ENCODE measurements around the gene ATP10A. TPM values are rescaled to one million over a fixed set of nuclear protein-coding genes. Genes with fewer than 3 reads are reported as not detected.

ATP10A gene
- total and polyA plus RNA-seq, 8 donors: 0.04 to 1.2 (median 0.41) TPM

DNA sequence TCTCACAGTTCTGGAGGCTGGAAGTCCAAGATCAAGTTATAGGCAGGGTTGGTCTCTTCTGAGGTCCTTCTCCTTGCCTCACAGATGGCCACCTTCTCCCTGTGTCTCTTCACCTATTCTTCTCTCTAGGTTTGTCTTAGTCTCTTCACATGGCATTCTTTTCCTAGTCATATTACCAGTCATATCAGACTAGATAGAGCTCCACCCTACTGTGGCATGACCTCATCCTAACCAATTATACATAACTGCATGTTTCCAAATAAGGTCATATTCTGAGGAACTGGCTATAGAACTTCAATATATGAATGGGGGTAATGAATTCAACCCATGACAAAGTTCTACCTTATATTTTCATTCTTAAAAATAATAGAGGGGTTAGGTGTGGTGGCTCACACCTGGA, 227.9 kb downstream of the ATP10A start:
- Histone ChIP-seq H3K4me3 (no peak overlapping the region), H3K36me3 (no peaks in the 10 kb centered on the region), H3K4me1 (no peaks in the 10 kb centered on the region), H3K9me3 (no peaks in the 10 kb centered on the region), H3K27ac (no peak overlapping the region), H3K27me3 (no peaks in the 10 kb centered on the region)
- FAIRE-seq (no peak), DNase-seq (no peak), ATAC-seq (no peak)
- intact Hi-C loops (cut with DNase I): no loop called here
- TF ChIP-seq, protein P1, sequence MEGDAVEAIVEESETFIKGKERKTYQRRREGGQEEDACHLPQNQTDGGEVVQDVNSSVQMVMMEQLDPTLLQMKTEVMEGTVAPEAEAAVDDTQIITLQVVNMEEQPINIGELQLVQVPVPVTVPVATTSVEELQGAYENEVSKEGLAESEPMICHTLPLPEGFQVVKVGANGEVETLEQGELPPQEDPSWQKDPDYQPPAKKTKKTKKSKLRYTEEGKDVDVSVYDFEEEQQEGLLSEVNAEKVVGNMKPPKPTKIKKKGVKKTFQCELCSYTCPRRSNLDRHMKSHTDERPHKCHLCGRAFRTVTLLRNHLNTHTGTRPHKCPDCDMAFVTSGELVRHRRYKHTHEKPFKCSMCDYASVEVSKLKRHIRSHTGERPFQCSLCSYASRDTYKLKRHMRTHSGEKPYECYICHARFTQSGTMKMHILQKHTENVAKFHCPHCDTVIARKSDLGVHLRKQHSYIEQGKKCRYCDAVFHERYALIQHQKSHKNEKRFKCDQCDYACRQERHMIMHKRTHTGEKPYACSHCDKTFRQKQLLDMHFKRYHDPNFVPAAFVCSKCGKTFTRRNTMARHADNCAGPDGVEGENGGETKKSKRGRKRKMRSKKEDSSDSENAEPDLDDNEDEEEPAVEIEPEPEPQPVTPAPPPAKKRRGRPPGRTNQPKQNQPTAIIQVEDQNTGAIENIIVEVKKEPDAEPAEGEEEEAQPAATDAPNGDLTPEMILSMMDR (IDR thresholded peaks at IDR 0.05): no peak

DNA sequence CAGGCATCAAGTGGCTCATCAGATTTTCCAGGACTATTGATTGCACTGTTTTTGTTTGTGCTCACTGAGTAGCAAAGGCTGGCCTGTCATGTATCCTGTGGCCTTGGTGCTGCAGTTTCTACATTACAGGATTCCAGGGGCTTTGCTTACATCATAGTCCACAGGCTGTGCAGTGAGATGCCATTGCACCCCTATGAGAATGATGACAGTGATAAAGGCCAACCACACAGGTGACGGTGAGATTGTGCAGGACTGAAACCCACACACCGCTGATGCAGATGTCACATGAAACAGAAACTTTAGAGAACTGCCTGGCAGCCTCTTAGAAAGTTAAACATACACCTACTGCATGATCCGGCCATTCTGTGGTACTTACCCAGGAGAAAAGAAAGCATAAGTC, 229.3 kb downstream of the ATP10A start:
- WGBS, 2 donors: 25 to 29% methylated on average over 3 of the region's 3 CpGs
- intact Hi-C loops (cut with DNase I): no loop called here
- Histone ChIP-seq H3K27me3 (no peaks in the 10 kb centered on the region), H3K36me3 (no peaks in the 10 kb centered on the region), H3K4me1 (no peaks in the 10 kb centered on the region), H3K4me3 (no peak overlapping the region), H3K9me3 (no peaks in the 10 kb centered on the region), H3K27ac (no peak overlapping the region)
- TF ChIP-seq, protein P1 (IDR thresholded peaks at IDR 0.05): no peak
- ATAC-seq (no peak), FAIRE-seq (no peak), DNase-seq (no peak)

GRCh38 chr15:25631971-25632370, 231.2 kb downstream of the ATP10A start:
- no peaks in the 10 kb centered on the region for H3K9me3 ChIP-seq
- DNase-seq (no peak), ATAC-seq (no peak), FAIRE-seq (no peak)
- H3K27me3 ChIP-seq: no peaks in the 10 kb centered on the region
- TF ChIP-seq, protein P1 (IDR thresholded peaks at IDR 0.05): no peak
- no peaks in the 10 kb centered on the region for H3K36me3 ChIP-seq
- WGBS, 2 donors: 52 to 54% methylated on average over 8 of the region's 8 CpGs
- H3K4me1 ChIP-seq: no peaks in the 10 kb centered on the region
- no peak overlapping the region for H3K27ac ChIP-seq
- H3K4me3 ChIP-seq: no peak overlapping the region
- intact Hi-C loops (cut with DNase I): no loop called here

Small RNA genes within 50 kb of the gene (microRNA-seq; reads per million reads assigned to microRNA genes)
- gene MIR4715: 0 reads per million in 2 donors
